Measurements from ENCODE around the gene ATP6V0E1.

Gene ATP6V0E1

GRCh38 chr5:172949426-172949825, 34.1 kb upstream of the ATP6V0E1 start:
- Mint-ChIP-seq H3K27me3 (peaks cover 3% of the 10 kb centered on the region), H3K4me3 (no peak overlapping the region), H3K4me1 (ENCODE audit: low read depth) (peaks cover 12% of the 10 kb centered on the region)

GRCh38 chr5:172950176-172950965, 33.2 kb upstream of the ATP6V0E1 start:
- H3K27ac Mint-ChIP-seq: no peak overlapping the region
- intact Hi-C loops (cut with micrococcal nuclease): no loop called here
- H3K27me3 Mint-ChIP-seq: peaks cover 8% of the 10 kb centered on the region
- no peaks in the 10 kb centered on the region for H3K9me3 Mint-ChIP-seq
- no peak overlapping the region for H3K4me3 Mint-ChIP-seq
- peaks cover 12% of the 10 kb centered on the region for H3K4me1 Mint-ChIP-seq (ENCODE audit: low read depth)
- H3K36me3 Mint-ChIP-seq (ENCODE audit: low read depth): peaks cover 39% of the 10 kb centered on the region

More at GRCh38 chr5:172949426-172949825, 34.1 kb upstream of the ATP6V0E1 start:
- no peaks in the 10 kb centered on the region for H3K9me3 Mint-ChIP-seq
- H3K36me3 Mint-ChIP-seq (ENCODE audit: low read depth): peaks cover 47% of the 10 kb centered on the region
- H3K27ac Mint-ChIP-seq: no peak overlapping the region
- intact Hi-C loops (cut with micrococcal nuclease): loop anchor here (10.0 kb wide), 1 partner anchor 495 kb away; the partner anchor contains the start of gene SH3PXD2B

- H3K9me3 Mint-ChIP-seq: no peaks in the 10 kb centered on the region
- intact Hi-C loops (cut with micrococcal nuclease): no loop called here
These were observed 32.1 kb upstream of the ATP6V0E1 start for GRCh38 chr5:172951371-172952033.

GRCh38 chr5:172952034-172952511, 31.5 kb upstream of the ATP6V0E1 start:
- Mint-ChIP-seq H3K4me1 (ENCODE audit: low read depth) (peaks cover 17% of the 10 kb centered on the region), H3K9me3 (no peaks in the 10 kb centered on the region), H3K27me3 (peaks cover 8% of the 10 kb centered on the region), H3K4me3 (no peak overlapping the region), H3K36me3 (ENCODE audit: low read depth) (peaks cover 24% of the 10 kb centered on the region), H3K27ac (no peak overlapping the region)
- intact Hi-C loops (cut with micrococcal nuclease): no loop called here

More at GRCh38 chr5:172951371-172952033, 32.1 kb upstream of the ATP6V0E1 start:
- H3K4me1 Mint-ChIP-seq (ENCODE audit: low read depth): peaks cover 12% of the 10 kb centered on the region
- H3K27ac Mint-ChIP-seq: no peak overlapping the region
- no peak overlapping the region for H3K4me3 Mint-ChIP-seq
- peaks cover 28% of the 10 kb centered on the region for H3K36me3 Mint-ChIP-seq (ENCODE audit: low read depth)
- peaks cover 8% of the 10 kb centered on the region for H3K27me3 Mint-ChIP-seq

- Mint-ChIP-seq H3K9me3 (no peaks in the 10 kb centered on the region), H3K36me3 (ENCODE audit: low read depth) (peaks cover 14% of the 10 kb centered on the region), H3K27me3 (peaks cover 8% of the 10 kb centered on the region), H3K27ac (no peak overlapping the region), H3K4me1 (ENCODE audit: low read depth) (peaks cover 31% of the 10 kb centered on the region), H3K4me3 (no peak overlapping the region)
- intact Hi-C loops (cut with micrococcal nuclease): no loop called here
These were observed 29.5 kb upstream of the ATP6V0E1 start for GRCh38 chr5:172953776-172954675.

- no peak overlapping the region for H3K4me3 Mint-ChIP-seq
- peaks cover 18% of the 10 kb centered on the region for H3K36me3 Mint-ChIP-seq (ENCODE audit: low read depth)
- no peaks in the 10 kb centered on the region for H3K9me3 Mint-ChIP-seq
- H3K4me1 Mint-ChIP-seq (ENCODE audit: low read depth): peaks cover 34% of the 10 kb centered on the region
- intact Hi-C loops (cut with micrococcal nuclease): no loop called here
- H3K27me3 Mint-ChIP-seq: peaks cover 8% of the 10 kb centered on the region
- H3K27ac Mint-ChIP-seq: no peak overlapping the region
These were observed 28.8 kb upstream of the ATP6V0E1 start for GRCh38 chr5:172954751-172955159.

GRCh38 chr5:172956228-172956627, 27.3 kb upstream of the ATP6V0E1 start:
- Mint-ChIP-seq H3K36me3 (ENCODE audit: low read depth) (peaks cover 19% of the 10 kb centered on the region), H3K4me3 (no peak overlapping the region), H3K9me3 (no peaks in the 10 kb centered on the region), H3K27me3 (peaks cover 8% of the 10 kb centered on the region), H3K27ac (no peak overlapping the region), H3K4me1 (ENCODE audit: low read depth) (peaks cover 34% of the 10 kb centered on the region)
- intact Hi-C loops (cut with micrococcal nuclease): no loop called here

- no peak overlapping the region for H3K4me3 Mint-ChIP-seq
- peaks cover 26% of the 10 kb centered on the region for H3K36me3 Mint-ChIP-seq (ENCODE audit: low read depth)
- H3K27me3 Mint-ChIP-seq: peaks cover 8% of the 10 kb centered on the region
- no peaks in the 10 kb centered on the region for H3K9me3 Mint-ChIP-seq
- intact Hi-C loops (cut with micrococcal nuclease): no loop called here
- H3K27ac Mint-ChIP-seq: peak overlapping the region; percentile 42
- H3K4me1 Mint-ChIP-seq (ENCODE audit: low read depth): peaks cover 35% of the 10 kb centered on the region
These were observed 26.6 kb upstream of the ATP6V0E1 start for GRCh38 chr5:172956936-172957335.

GRCh38 chr5:172957458-172957857, 26.1 kb upstream of the ATP6V0E1 start:
- intact Hi-C loops (cut with micrococcal nuclease): no loop called here
- peak overlapping the region; percentile 42 for H3K27ac Mint-ChIP-seq
- peaks cover 29% of the 10 kb centered on the region for H3K36me3 Mint-ChIP-seq (ENCODE audit: low read depth)
- no peaks in the 10 kb centered on the region for H3K9me3 Mint-ChIP-seq
- no peak overlapping the region for H3K4me3 Mint-ChIP-seq
- peaks cover 37% of the 10 kb centered on the region for H3K4me1 Mint-ChIP-seq (ENCODE audit: low read depth)
- peaks cover 8% of the 10 kb centered on the region for H3K27me3 Mint-ChIP-seq

- H3K9me3 Mint-ChIP-seq: no peaks in the 10 kb centered on the region
- peaks cover 8% of the 10 kb centered on the region for H3K27me3 Mint-ChIP-seq
- H3K4me1 Mint-ChIP-seq (ENCODE audit: low read depth): peaks cover 40% of the 10 kb centered on the region
- peak overlapping the region; percentile 94 for H3K27ac Mint-ChIP-seq
- peaks cover 36% of the 10 kb centered on the region for H3K36me3 Mint-ChIP-seq (ENCODE audit: low read depth)
- H3K4me3 Mint-ChIP-seq: peak overlapping the region; percentile 91
- intact Hi-C loops (cut with micrococcal nuclease): loop anchor here (1.0 kb wide), 1 partner anchor 186 kb away; the partner anchor contains the start of gene BNIP1
These were observed 25.1 kb upstream of the ATP6V0E1 start for GRCh38 chr5:172958331-172959046.

- no peaks in the 10 kb centered on the region for H3K9me3 Mint-ChIP-seq
- peaks cover 49% of the 10 kb centered on the region for H3K36me3 Mint-ChIP-seq (ENCODE audit: low read depth)
- peak overlapping the region; percentile 91 for H3K4me3 Mint-ChIP-seq
- H3K27ac Mint-ChIP-seq: peak overlapping the region; percentile 94
- intact Hi-C loops (cut with micrococcal nuclease): loop anchor here (1.0 kb wide), 1 partner anchor 184 kb away; the partner anchor contains the start of gene BNIP1
- H3K4me1 Mint-ChIP-seq (ENCODE audit: low read depth): peaks cover 45% of the 10 kb centered on the region
- no peaks in the 10 kb centered on the region for H3K27me3 Mint-ChIP-seq
These were observed 23.5 kb upstream of the ATP6V0E1 start for GRCh38 chr5:172959824-172960799.

- no peak overlapping the region for H3K4me3 Mint-ChIP-seq
- H3K4me1 Mint-ChIP-seq (ENCODE audit: low read depth): peaks cover 23% of the 10 kb centered on the region
- peak overlapping the region; percentile 68 for H3K27ac Mint-ChIP-seq
- no peaks in the 10 kb centered on the region for H3K27me3 Mint-ChIP-seq
- intact Hi-C loops (cut with micrococcal nuclease): no loop called here
- no peaks in the 10 kb centered on the region for H3K9me3 Mint-ChIP-seq
- H3K36me3 Mint-ChIP-seq (ENCODE audit: low read depth): peaks cover 34% of the 10 kb centered on the region
These were observed 13.7 kb upstream of the ATP6V0E1 start for GRCh38 chr5:172969921-172970320.
